Stimulated activated naive CD4-positive, alpha-beta T cell treated with Interleukin-2 at 50 U/mL for 16 hours (primary cell): Measurements from ENCODE around the gene SLC7A6OS.
A peak's percentile ranks its signal among the peaks of the same experiment; 100 is the strongest.

Source experiments
- DNase-seq: peaks from one replicate; lab custom pipeline; 2025; lab: John Stamatoyannopoulos, UW

The SLC7A6OS gene

GRCh38 chr16:68344252-68344651 is 33.5 kb upstream of the SLC7A6OS start:
- no peak for DNase-seq

- no peak for DNase-seq
Observed at GRCh38 chr16:68343137-68343536, 32.4 kb upstream of the SLC7A6OS start.

- no peak for DNase-seq
Observed at GRCh38 chr16:68342620-68343019, 31.9 kb upstream of the SLC7A6OS start.

- no peak for DNase-seq
Observed at GRCh38 chr16:68339214-68339613, 28.5 kb upstream of the SLC7A6OS start.

- no peak for DNase-seq
Observed at GRCh38 chr16:68338326-68339119, 27.8 kb upstream of the SLC7A6OS start.

- no peak for DNase-seq
Observed at GRCh38 chr16:68335175-68335574, 24.4 kb upstream of the SLC7A6OS start.

DNA sequence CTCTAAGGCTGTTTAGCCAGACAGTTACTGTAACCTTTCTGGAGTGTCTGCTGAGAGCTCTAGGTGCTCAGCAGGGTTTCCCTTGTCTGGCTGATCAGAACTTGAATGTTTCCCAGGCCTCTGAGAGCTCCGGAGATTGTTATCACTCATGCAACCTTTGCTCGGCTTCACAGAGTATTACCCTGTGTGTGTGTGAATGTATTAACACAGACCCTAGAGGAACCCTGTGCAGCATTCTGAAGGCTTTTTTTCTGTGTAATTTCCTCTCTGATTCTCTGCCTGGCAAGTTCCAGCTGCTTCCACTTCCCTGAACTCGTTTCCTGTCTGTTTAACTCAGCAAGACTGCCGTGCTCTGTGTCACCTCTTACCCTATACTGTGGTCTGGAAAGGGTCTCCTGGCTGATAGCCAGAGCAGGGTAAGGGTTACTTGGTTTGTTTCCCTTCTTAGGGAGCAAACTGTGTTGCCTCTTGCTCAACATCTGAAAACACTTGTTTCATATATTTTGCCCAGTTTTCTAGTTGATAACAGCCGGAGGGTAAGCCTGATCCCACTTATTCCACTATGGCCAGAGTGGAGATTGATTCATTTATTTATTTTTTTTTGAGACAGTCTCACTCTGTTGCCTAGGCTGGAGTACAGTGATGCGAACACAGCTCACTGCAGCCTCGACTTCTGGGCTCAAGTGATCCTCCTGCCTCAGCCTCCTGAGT is 21.8 kb upstream of the SLC7A6OS start:
- no peak for DNase-seq

GRCh38 chr16:68331879-68332410 is 21.2 kb upstream of the SLC7A6OS start:
- no peak for DNase-seq

DNA sequence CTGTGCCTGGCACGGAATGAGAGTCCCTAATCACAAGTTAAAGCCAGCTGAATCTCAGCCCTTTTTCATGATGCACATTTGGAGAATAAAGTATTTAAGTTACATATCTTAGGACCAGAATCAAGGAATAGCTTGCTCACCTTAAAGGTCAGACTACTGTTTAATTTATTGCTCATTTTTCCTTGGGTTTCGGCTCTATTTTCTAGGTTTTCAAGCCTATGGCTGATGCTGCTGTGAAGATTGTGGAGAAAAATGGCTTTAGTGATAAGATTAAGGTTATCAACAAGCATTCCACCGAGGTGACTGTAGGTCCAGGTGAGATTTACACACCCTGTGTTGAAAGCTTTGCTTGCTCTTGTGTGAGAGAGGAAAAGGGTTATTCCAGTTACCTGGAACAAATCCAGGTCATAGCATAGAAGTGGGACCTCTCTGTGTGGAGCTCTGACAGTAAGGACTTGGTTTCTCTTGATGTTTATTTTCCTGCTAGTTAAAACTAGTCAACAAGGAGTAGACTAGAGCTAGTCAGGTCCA is 18.2 kb upstream of the SLC7A6OS start:
- no peak for DNase-seq

DNA sequence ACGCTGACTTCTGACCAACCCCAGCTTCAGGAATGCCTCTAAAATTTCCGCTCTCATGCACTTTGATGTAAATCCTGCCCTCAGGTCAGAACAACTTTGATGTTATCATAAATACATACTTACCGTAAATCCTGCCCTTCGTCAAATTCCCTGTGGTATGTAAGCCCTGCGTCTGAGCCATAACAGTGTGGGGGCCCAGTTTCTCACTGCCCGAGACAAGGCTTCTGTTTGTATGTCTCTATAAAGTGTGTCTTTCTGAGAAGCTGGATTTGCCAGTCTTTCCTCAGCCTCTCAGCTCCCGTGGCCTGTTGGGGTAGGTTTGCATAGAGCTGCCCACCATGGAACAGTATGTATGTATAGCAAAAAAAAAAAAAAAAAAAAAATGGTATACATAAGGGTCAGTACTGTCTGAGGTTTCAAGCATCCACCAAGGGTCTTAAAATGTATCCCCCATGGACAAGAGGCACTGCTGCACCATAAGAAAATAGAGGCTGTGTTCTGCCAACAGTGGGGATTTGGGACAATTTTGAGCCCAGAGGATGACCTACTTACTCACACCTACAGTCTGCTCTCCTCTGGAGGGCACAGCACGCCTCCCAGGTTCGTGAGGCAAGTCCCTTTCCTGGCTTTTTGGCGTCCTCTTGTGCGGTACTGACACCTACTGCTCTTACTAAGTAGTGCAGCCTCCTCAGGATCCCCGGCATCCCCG is 17.6 kb upstream of the SLC7A6OS start:
- DNase-seq, result peak; percentile 65

DNA sequence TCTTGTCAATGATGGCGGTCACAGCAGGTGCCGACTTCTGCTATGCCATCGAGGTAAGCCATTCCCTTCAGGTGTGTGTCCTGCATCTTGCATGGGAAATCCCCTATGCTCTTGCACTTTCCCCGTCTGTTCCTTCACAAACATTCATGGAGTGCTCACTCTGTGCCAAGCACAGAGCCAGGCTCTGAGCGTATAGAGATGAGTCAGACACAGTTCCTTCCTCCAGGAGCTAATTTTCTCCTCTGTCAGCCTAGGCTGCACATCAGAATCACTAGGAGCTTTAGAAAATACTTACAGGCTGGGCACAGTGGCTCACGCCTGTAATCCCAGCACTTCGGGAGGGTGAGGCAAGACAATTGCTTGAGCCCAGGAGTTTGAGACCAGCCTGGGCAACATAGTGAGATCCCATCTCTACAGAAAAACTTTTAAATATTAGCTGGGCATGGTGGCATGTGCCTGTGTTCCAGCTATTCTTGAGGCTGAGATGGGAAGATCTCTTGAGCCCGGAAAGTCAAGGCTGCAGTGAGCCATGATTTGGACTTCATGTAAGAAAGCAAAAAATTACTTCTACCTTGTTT is 14.1 kb upstream of the SLC7A6OS start:
- DNase-seq, result no peak

- DNase-seq, result no peak
Observed at GRCh38 chr16:68324336-68324735, 13.6 kb upstream of the SLC7A6OS start.

- peak; percentile 40 for DNase-seq
Observed at GRCh38 chr16:68319185-68319908, 8.6 kb upstream of the SLC7A6OS start.

DNA sequence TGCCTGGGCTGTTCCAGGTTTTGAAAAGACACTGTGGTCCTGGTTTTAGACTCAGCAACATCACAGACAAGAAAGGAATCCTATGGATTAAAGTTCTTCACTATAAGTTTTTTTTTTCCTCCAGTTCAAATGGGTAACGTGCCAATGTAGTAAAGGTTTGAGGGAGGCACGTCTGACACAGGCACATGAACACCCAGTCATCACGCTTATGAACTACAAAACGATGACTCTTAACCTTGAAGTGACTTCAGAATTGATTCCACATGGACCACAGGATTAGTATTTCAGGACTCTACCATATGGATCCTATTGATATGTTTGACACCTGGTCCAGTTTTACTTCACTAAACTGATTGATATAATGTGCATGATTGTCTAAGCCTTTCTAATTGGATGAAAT is 2.4 kb upstream of the SLC7A6OS start:
- no peak for DNase-seq

GRCh38 chr16:68310437-68310773 is 341 bp downstream of the SLC7A6OS start:
- no peak for DNase-seq

- no peak for DNase-seq
Observed at GRCh38 chr16:68309799-68310198, 947 bp downstream of the SLC7A6OS start.

- DNase-seq, result no peak
Observed at GRCh38 chr16:68306633-68307032, 4.1 kb downstream of the SLC7A6OS start.

DNA sequence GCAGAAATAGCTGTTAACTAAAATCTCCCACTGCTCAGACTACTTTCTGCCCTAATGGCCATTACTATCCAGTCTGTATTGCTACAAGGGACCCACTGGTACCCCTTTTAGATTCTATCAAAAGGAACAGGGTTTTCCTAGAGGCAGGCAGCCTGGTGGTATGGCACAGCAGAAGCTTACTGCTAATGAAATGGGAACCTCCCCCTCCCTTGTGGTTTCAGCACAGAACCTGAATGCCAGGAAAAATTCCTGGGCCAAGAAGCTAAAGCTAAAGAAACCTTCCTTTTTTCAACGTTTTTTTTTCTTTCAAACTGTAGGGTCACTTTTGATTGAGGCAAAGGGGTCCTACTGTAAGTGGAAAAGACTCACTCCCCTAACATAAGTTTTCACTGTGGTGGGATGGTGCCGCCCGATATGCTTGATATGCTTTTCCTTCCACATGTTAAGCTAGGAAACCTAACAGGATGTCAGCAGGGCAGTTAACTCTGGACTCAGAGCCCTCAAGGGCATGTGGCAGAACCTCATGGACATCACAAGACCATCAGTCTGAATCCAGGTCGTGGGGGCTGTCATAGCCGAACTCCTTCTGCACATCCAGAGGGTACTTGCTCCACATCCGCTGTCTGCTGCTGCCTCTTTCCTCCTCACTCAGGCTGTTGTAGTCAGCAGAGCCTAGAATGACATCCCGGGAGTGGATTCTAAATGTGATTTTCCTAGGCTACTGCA is 9.8 kb downstream of the SLC7A6OS start:
- no peak for DNase-seq

DNA sequence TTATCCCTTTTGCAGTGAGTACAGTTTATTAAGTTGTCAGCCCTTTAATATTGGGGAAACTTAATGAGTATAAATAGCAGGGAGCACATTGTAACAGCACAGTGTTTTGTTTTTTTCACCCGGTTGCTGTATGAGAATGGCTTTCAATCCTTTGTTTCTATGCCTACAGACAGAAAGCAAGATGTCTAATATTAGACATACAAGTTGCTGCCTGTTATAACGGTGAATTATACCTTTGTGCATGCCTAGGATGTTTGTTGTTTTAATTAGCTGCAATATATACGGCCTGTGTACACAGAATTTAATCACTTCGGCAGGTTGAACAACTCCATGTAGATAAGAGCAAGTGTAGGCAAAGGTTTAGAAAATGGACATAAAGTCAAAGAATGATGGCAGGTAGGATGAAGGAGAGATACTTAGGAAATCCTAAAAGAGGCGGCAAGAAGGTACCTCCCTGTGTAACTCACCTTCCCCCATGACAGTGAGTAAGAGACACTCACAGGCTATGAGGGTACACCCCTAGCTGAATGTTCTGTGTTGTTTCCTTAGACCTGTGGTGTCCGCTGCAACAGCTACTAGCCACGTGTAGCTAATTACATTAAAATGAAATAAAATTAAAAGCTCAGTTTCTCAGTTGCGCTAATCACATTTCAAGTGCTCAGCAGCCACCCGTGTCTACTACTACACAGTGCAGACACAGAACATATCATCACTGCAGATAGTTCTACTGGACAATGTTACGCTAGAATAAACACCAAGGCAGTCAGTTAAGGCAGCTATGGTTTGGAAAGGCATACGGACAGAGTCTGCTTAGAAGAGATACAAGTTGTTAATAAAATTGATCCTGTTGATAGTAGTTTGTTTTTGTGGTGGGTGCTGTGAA is 10.9 kb downstream of the SLC7A6OS start:
- DNase-seq, result no peak
